HepG2 (cell line): Measurements from ENCODE around the gene SLC4A2. TPM values are rescaled to one million over a fixed set of nuclear protein-coding genes. Genes with fewer than 3 reads are reported as not detected.
"Not testable (repeated sequence)": the region's sequence is repeated elsewhere in the genome, so short reads cannot be mapped to it uniquely, and the experiment has no call there.

Experiments used
- ATAC-seq: fragments of 200-7000 bp; cut with Tn5 transposase; 3 replicates; pipeline ENCODE4 v1.9.1; 2020; ENCODE audit warnings: mild to moderate bottlenecking, moderate library complexity
- BruUV-seq: library from RNA; stranded (reverse); fragments of 400-500 nt; replicated peaks from 2 replicates; lab custom pipeline; 2021; lab: Mats Ljungman, UMichigan
- CTCF ChIA-PET: fragments of 300-600 bp; formaldehyde crosslinking; extraction: SDS; loops from one replicate; lab custom pipeline; 2021; ENCODE audit warnings: low total read pairs, inconsistent platforms, low intra/inter-chr PET ratio; lab: Yijun Ruan, JAX
- POLR2A ChIA-PET: fragments of 350-600 bp; sonication (Branson Sonifier 250); formaldehyde crosslinking; loops from one replicate; lab custom pipeline; 2020; ENCODE audit warnings: antibody characterized with exemption, inconsistent platforms; lab: Yijun Ruan, JAX
- DNase-seq: peaks from one replicate; pipeline ENCODE4 v3.0.0-alpha.2; 2015; ENCODE audit warnings: low spot score
- FAIRE-seq: peaks from 3 replicates; lab custom pipeline; 2011; peaks lifted over from hg19 to GRCh38; lab: Jason Lieb, UNC
- H2AFZ ChIP-seq: one replicate; pipeline ENCODE4 v1.6.1; 2011; ENCODE audit warnings: low read length, inconsistent platforms
- H3K27ac ChIP-seq: fragments of 300-600 bp; 3 replicates; pipeline ENCODE4 v1.8.0; 2011; ENCODE audit warnings: mixed run types, mild to moderate bottlenecking, mixed read lengths, low read length, inconsistent platforms; ENCODE audit not compliant: insufficient read depth; ENCODE audit errors: extremely low read length
- H3K27me3 ChIP-seq, 2 experiments: fragments of 200-600 bp in 1 of 2; 2 replicates in 1 of 2; 3 replicates in 1 of 2; pipeline versions ENCODE4 v1.6.0 to v1.8.0; 2011; ENCODE audit warnings: low read length in 2 of 2, mild to moderate bottlenecking in 2 of 2, moderate library complexity in 2 of 2, inconsistent platforms in 1 of 2; ENCODE audit not compliant: insufficient read depth in 2 of 2, control insufficient read depth in 1 of 2
- H3K36me3 ChIP-seq, 2 experiments: fragments of 200-600 bp in 1 of 2; replicated peaks in 1 of 2; 2 replicates in 1 of 2; 3 replicates in 1 of 2; pipeline versions ENCODE4 v1.5.1 to v1.8.0; 2011; ENCODE audit warnings: low read length in 2 of 2, inconsistent platforms in 1 of 2; ENCODE audit not compliant: insufficient read depth in 2 of 2, control insufficient read depth in 1 of 2
- H3K4me1 ChIP-seq: 2 replicates; pipeline ENCODE4 v1.5.1; 2012; ENCODE audit warnings: low read length, inconsistent platforms; ENCODE audit not compliant: insufficient read depth
- H3K4me2 ChIP-seq: 2 replicates; pipeline ENCODE4 v1.6.0; 2011; ENCODE audit warnings: low read depth, low read length, inconsistent platforms
- H3K4me3 ChIP-seq, 3 experiments: fragments of 200-600 bp in 1 of 3; sonication (generic), shearing (Covaris generic) in 1 of 3; replicated peaks in 1 of 3; 2 replicates each; pipeline ENCODE4 v1.5.1; 2011 to 2016; ENCODE audit warnings: low read length in 3 of 3, inconsistent platforms in 2 of 3, low read depth in 2 of 3, mild to moderate bottlenecking in 2 of 3, control low read depth in 1 of 3, mixed read lengths in 1 of 3; ENCODE audit not compliant: insufficient read depth in 1 of 3
- H3K79me2 ChIP-seq: one replicate; pipeline ENCODE4 v1.6.1; 2011; ENCODE audit warnings: low read length, inconsistent platforms; ENCODE audit not compliant: insufficient read depth
- H3K9ac ChIP-seq: 2 replicates; pipeline ENCODE4 v1.6.0; 2011; ENCODE audit warnings: mild to moderate bottlenecking, low read depth, low read length, inconsistent platforms; ENCODE audit not compliant: insufficient read depth
- H3K9me3 ChIP-seq: 2 replicates; pipeline ENCODE4 v1.5.1; 2012; ENCODE audit warnings: mild to moderate bottlenecking, low read length
- H4K20me1 ChIP-seq: 2 replicates; pipeline ENCODE4 v1.6.0; 2011; ENCODE audit warnings: inconsistent platforms, mild to moderate bottlenecking, low read length, moderate library complexity; ENCODE audit not compliant: insufficient read depth
- FOXA3 ChIP-seq: IDR thresholded peaks from 2 replicates; pipeline ENCODE4 v1.6.1; 2016; ENCODE audit warnings: missing genetic modification reagents, missing compliant biosample characterization
- HDAC1 ChIP-seq: sonication (generic); formaldehyde crosslinking; IDR thresholded peaks from 2 replicates; pipeline ENCODE4 v1.5.1; 2020; ENCODE audit warnings: mild to moderate bottlenecking, missing genetic modification reagents
- IKZF5 ChIP-seq: IDR thresholded peaks from 2 replicates; pipeline ENCODE4 v1.6.1; 2018; ENCODE audit warnings: missing genetic modification reagents, mild to moderate bottlenecking, missing compliant biosample characterization
- LCORL ChIP-seq, 2 experiments: fragments of 450-650 bp in 1 of 2; sonication (generic) in 1 of 2; formaldehyde crosslinking in 1 of 2; IDR thresholded peaks; 2 replicates each; pipeline versions ENCODE4 v1.5.0 to v1.6.1; 2017 to 2020; ENCODE audit warnings: antibody characterized with exemption in 1 of 2, missing genetic modification reagents in 1 of 2
- TFE3 ChIP-seq: IDR thresholded peaks from 2 replicates; pipeline ENCODE4 v1.6.1; 2016
- ZBTB37 ChIP-seq: sonication (generic); formaldehyde crosslinking; IDR thresholded peaks from 2 replicates; pipeline ENCODE4 v1.4.0; 2020; ENCODE audit warnings: mild to moderate bottlenecking, missing genetic modification reagents
- ZNF121 ChIP-seq: sonication (generic); formaldehyde crosslinking; IDR thresholded peaks from 2 replicates; pipeline ENCODE4 v1.5.0; 2020; ENCODE audit warnings: mild to moderate bottlenecking, missing genetic modification reagents
- ZNF24 ChIP-seq: fragments of 450-650 bp; IDR thresholded peaks from 2 replicates; pipeline ENCODE4 v1.6.1; 2017; ENCODE audit warnings: antibody characterized with exemption, mild to moderate bottlenecking
- ZSCAN5A ChIP-seq: sonication (generic); formaldehyde crosslinking; IDR thresholded peaks from 2 replicates; pipeline ENCODE4 v1.8.0; 2022; ENCODE audit warnings: mild to moderate bottlenecking, missing genetic modification reagents, borderline replicate concordance
- WGBS: methylation state at CpG from one replicate; pipeline ENCODE4 v1.1.6; 2017; ENCODE audit warnings: low lambda C conversion rate; 5-methylcytosine and 5-hydroxymethylcytosine counted together
- in situ Hi-C: cut with HindIII; loops from 2 replicates; pipeline ENCODE4 v1.10.0; 2017; ENCODE audit warnings: low pct_unique_long_range_greater_than_20kb; ENCODE audit not compliant: extremely low pct_ligation_motif_present
- intact Hi-C: fragments of 100-400 bp; cut with micrococcal nuclease; formaldehyde crosslinking; loops from one replicate; pipeline ENCODE4 v1.10.0; 2022; ENCODE audit not compliant: unreplicated experiment
- polyA plus RNA-seq, 8 experiments: library from polyadenylated mRNA; depleted of rRNA in 3 of 8; stranded (reverse) in 7 of 8; unstranded in 1 of 8; fragments of >200 nt; fragmentation: Illumina TruSeq in 4 of 8; extraction: Trizol in 4 of 8; gene quantifications; 2 replicates each; pipeline versions ENCODE4 v1.2.1 to v1.2.3, GENCODE V29; 2011 to 2016; ENCODE audit warnings: low read depth in 4 of 8, missing spikeins in 1 of 8, mixed read lengths in 1 of 8; ENCODE audit not compliant: insufficient read depth in 1 of 8
- total RNA-seq, 5 experiments: library from RNA; depleted of rRNA; stranded (reverse); fragments of >200 nt; fragmentation: Illumina TruSeq; extraction: Trizol; gene quantifications; 2 replicates each; pipeline ENCODE4 v1.2.3, GENCODE V29; 2016; ENCODE audit warnings: low read depth in 1 of 5

Gene SLC4A2
- total and polyA plus RNA-seq, 2 of the 13 experiments (the other 11 are each of a cell fraction or from before 2014, with no cell fraction given) = 51.9 to 73.4 TPM

GRCh38 chr7:151011616-151012015, 47.8 kb upstream of the SLC4A2 start:
- POLR2A ChIA-PET = interaction anchor here (1.5 to 5.2 kb wide), 2 partner anchors 17 to 51 kb away, joined by 8 to 31 read pairs; partner anchors contain the start of gene ABCB8
- in situ Hi-C loops, H3K36me3 ChIP-seq, H2AFZ ChIP-seq, H4K20me1 ChIP-seq, ATAC-seq, H3K9ac ChIP-seq, H3K9me3 ChIP-seq, H3K79me2 ChIP-seq, DNase-seq, FAIRE-seq, BruUV-seq, H3K27me3 ChIP-seq, intact Hi-C loops: not testable (repeated sequence)
- Histone ChIP-seq H3K4me3 (peak overlapping the region in 1 of 3 experiments; percentile 62; a peak in 1 of 6 replicates), H3K27ac (peak overlapping the region; percentile 60), H3K4me2 (peak overlapping the region; percentile 85; the same call in 1 of the 2 replicates), H3K4me1 (peaks cover 69% of the 10 kb centered on the region)
- CTCF ChIA-PET = interaction anchor here (1.1 kb wide), 1 partner anchor 112 kb away, joined by 3 read pairs; no protein-coding TSS in a partner anchor
- WGBS = 88% methylated on average over 10 of the region's 12 CpGs
- 0 out of 2 replicates have a peak, but pooled peaks have one; percentile 35 for TF ChIP-seq ZNF121 (CRISPR knock-in tag)

- H3K36me3 ChIP-seq = no peaks in the 10 kb centered on the region; a peak in 1 of 5 replicates
- H2AFZ ChIP-seq = peak overlapping the region; percentile 66
- in situ Hi-C loops (no loop called here), intact Hi-C loops (no loop called here)
- DNase-seq (peak; percentile 70), ATAC-seq (peak; percentile 40), FAIRE-seq (peak; percentile 83)
- H3K27me3 ChIP-seq = peaks cover 0 to 2% of the 10 kb centered on the region in 2 experiments; a peak in 2 of 5 replicates
- ChIA-PET CTCF (interaction anchor here (1.1 kb wide), 1 partner anchor 112 kb away, joined by 3 read pairs; no protein-coding TSS in a partner anchor), POLR2A (interaction anchor here (0.8 to 5.2 kb wide), 5 partner anchors 16 to 215 kb away, joined by 3 to 31 read pairs (median 5); partner anchors contain the start of genes ABCB8, ABCF2, AGAP3 and FASTK)
- no TSS peak for BruUV-seq
- H3K4me2 ChIP-seq = peak overlapping the region; percentile 85
- peak overlapping the region; percentile 52 for H3K9ac ChIP-seq
- no peaks in the 10 kb centered on the region for H3K79me2 ChIP-seq
- H3K9me3 ChIP-seq = no peaks in the 10 kb centered on the region
- peak overlapping the region; percentile 60 for H3K27ac ChIP-seq
- H3K4me1 ChIP-seq = peaks cover 69% of the 10 kb centered on the region
- no peaks in the 10 kb centered on the region for H4K20me1 ChIP-seq
- peak overlapping the region; percentile 37 to 62 (median 39) for H3K4me3 ChIP-seq
- WGBS = 11% methylated on average over 4 of the region's 6 CpGs
- TF ChIP-seq ZSCAN5A = 0 out of 2 replicates have a peak, but pooled peaks have one; percentile 27
- TF ChIP-seq ZBTB37 (CRISPR knock-in tag) = no peak
- TF ChIP-seq ZNF24 = no peak
- TF ChIP-seq LCORL (IDR thresholded peaks at IDR 0.05) = no peak
- peak; percentile 43; the same call in 1 of the 2 replicates for TF ChIP-seq LCORL (CRISPR knock-in tag; IDR thresholded peaks at IDR 0.05)
- TF ChIP-seq HDAC1 (CRISPR knock-in tag) = peak; percentile 36; the same call in 1 of the 2 replicates
- 0 out of 2 replicates have a peak, but pooled peaks have one; percentile 25 for TF ChIP-seq IKZF5 (CRISPR knock-in tag)
- TF ChIP-seq FOXA3 (CRISPR knock-in tag) = 0 out of 2 replicates have a peak, but pooled peaks have one; percentile 5
- TF ChIP-seq TFE3 = peak; percentile 15; the same call in 1 of the 2 replicates
These were observed 47.2 kb upstream of the SLC4A2 start for GRCh38 chr7:151012031-151012692.
